HG03457 (cell line): Measurements from ENCODE around the gene TMEM125.

ENCODE experiments used
- ATAC-seq: cut with Tn5 transposase; IDR thresholded peaks from one replicate; pipeline ENCODE4 v1.9.1; 2021; ENCODE audit warnings: moderate number of reproducible peaks; ENCODE audit not compliant: unreplicated experiment

Gene TMEM125

DNA sequence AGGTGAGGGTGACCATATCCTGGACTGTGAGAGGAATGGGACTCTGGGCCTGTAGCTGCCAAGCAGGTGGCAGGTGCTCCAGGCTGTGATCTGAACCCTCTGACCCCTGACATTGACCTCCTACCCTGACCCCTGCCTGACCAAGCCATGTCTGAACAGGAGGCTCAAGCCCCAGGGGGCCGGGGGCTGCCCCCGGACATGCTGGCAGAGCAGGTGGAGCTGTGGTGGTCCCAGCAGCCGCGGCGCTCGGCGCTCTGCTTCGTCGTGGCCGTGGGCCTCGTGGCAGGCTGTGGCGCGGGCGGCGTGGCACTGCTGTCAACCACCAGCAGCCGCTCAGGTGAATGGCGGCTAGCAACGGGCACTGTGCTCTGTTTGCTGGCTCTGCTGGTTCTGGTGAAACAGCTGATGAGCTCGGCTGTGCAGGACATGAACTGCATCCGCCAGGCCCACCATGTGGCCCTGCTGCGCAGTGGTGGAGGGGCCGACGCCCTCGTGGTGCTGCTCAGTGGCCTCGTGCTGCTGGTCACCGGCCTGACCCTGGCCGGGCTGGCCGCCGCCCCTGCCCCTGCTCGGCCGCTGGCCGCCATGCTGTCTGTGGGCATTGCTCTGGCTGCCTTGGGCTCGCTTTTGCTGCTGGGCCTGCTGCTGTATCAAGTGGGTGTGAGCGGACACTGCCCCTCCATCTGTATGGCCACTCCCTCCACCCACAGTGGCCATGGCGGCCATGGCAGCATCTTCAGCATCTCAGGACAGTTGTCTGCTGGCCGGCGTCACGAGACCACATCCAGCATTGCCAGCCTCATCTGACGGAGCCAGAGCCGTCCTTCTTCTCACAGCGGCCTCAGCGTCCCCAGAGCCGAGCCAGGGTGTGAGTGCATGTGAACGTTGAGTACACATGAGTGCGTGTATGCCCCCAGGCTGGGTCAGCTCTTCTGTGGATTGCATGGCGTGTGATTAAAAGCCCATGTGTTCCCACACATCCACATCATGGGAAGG lies 3.1 kb downstream of the TMEM125 start:
- no peak for ATAC-seq

GRCh38 chr1:43273708-43274107 lies 3.9 kb downstream of the TMEM125 start:
- ATAC-seq: no peak

DNA sequence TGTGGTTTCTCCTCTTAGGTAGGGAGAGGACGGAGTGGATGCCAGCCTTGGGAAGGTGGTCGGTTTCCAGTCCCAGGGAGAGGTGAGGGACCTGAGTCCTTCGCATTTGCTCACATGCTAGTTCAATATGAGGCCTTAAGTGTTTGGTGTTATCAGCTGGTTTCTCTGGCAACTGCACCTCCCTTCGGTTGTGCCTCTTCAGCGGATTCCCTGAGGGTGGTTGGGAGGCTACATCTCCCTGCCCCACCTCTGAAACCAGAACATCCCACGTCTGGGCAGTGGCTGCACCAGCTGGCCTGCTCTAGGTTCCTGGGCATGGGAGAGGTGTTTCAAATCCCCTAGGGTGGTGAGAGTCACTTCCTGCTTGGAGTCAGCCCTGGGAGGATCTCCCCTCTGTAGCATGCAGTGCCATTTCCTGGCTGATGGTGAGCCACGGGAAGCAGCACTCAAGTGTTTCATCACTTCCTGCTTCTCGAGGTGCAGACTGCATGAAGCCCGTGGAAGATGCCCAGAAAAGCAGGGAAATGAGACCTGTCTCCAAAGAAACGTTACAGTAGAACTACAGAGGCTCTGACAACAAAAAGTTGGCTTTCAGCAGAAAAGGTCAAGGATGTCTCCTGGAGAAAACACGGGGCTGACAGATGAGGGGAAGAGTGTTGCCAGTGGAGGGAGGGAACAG lies 4.5 kb downstream of the TMEM125 start:
- no peak for ATAC-seq

DNA sequence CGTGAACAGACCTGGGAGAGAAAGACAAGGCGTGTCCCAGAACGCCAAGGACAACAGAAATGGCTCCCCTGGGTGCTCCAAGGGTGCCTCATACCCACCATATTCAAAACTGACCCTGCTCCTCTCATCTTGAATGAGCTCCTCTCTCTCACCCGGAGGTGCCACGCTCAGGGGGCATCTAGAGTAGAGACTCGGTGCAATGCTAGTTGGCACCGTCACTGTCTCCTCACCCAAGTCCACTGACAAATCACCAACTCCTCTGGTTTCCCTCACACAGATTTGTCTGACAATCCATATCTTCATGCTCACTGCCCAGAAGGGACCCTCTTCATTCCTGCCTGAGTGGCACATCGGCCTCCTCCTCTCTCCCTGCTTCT lies 5.0 kb downstream of the TMEM125 start:
- no peak for ATAC-seq

- ATAC-seq: no peak
Observed at GRCh38 chr1:43275826-43276620, 6.2 kb downstream of the TMEM125 start.

DNA sequence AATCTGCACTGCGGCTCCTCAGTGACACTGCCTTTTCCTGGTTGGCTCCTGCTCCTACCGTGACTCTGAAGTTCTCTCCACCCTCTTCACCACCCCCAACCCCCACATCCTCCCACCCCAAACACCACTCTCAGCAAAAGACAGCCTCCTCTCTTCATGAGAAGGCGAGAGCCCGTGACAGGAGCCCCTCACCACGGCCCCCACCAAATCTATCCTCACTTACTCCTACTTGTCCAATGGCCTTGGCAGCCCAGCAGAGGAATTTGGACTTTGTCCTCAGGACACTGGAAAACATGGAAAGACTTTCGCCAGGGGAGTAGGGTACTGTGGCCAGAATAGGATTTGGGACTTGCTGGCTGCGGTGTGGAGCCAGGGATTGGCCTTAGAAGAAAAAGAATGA lies 6.9 kb downstream of the TMEM125 start:
- ATAC-seq: no peak

GRCh38 chr1:43277116-43277876 lies 7.5 kb downstream of the TMEM125 start:
- ATAC-seq: no peak

- no peak for ATAC-seq
Observed at GRCh38 chr1:43279161-43279560, 9.4 kb downstream of the TMEM125 start.

DNA sequence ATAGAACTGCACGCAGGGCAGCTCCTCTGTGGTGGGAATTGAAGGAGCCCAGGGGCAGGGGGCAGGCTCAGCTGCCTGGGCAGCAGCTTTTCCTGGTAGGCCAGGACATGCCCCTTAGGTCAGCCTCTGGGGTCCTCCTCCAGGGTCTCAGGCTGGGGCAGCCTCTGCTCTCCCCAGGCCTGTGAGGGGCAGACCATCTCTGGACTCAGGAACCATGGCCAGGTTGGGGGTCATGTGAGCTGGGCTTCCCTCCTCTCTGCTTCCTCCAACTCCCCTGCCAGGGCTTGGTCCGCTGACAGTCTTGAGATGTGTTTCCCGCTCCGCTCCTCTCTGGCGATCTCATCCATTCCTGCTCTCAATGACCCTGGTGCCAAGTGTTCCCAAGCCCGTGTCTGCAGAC lies 9.9 kb downstream of the TMEM125 start:
- no peak for ATAC-seq

GRCh38 chr1:43280692-43281091 lies 10.9 kb downstream of the TMEM125 start:
- ATAC-seq: no peak

DNA sequence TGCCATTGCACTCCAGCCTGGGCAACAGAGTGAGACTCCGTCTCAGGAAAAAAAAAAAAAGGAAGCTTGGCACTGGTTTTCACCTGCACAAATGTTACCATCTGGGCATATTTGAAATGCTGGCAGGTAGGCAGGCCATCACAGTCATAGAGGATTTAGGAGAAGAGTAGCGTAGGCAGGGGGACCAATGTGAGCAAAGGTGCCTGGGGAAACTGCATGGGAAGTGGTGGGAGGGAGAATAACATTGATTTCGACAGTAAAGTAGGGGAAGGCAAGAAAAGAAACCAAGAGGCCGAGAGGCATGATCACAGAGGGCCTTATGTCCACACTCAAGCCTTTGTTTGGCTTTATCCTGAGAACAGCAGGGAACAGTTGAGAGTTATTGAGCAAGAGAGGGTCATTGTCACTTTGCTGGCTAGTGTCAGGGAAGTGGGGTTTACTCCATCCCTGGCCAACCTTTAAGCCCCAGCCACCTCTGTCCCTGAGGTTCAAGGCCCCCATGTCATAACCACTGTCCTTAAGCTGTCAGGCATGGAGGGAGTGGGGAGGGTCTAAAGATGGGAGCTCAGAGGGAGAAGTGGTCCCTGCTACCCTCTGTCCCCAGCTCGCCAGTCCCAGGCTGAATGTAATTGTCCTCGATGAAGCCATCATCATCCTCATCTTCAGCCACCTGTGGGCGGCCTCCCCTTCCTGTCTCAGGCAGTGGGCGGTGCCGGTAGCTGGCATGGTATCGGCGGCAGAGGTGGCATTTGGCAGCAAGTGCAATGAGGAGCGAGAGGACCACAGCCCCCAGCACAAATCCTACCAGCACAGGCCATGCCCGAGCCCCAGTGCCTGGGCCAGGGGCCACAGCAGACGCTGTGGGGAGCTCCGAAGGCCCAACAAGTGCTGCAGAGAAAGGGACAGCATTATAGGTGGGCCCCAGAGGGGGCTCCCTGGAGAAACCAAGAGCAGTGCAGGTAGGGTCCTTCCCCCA lies 12.7 kb downstream of the TMEM125 start:
- no peak for ATAC-seq

GRCh38 chr1:43284065-43284464 lies 14.3 kb downstream of the TMEM125 start:
- no peak for ATAC-seq

DNA sequence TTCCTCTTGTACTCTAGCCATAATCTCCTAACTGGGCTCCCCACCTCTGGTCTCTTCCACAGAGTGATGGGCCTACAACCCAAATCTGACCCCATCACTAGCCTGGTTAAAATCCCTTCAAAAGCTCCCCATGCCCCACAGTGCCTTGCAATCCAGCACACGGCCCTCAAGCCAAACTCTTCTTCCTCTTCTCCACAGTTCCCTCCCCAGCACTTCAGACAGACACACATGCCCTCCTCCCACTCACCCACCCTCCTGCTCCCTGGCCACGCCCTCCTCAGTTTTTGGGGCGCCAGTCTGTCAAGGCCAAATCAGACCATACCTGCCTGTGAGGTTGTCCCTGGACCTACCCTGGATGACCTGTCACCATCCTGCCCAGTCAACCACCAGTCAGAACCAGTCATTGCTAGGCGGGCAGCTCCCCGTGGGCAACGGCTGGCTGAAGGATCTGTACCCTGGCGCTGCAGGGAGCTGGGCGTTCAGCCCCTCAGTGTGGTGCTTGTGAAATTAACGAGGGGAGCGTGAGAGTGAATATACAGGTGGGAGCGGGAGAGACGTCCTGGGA lies 14.8 kb downstream of the TMEM125 start:
- ATAC-seq: no peak

- ATAC-seq: no peak
Observed at GRCh38 chr1:43285269-43285990, 15.6 kb downstream of the TMEM125 start, which contains the start of gene C1orf210. Gene C1orf210 (minus strand): TSS chr1:43285581. CDS start chr1:43283270, 2,311 bp downstream.

GRCh38 chr1:43286115-43286514 lies 16.3 kb downstream of the TMEM125 start:
- ATAC-seq: no peak

- no peak for ATAC-seq
Observed at GRCh38 chr1:43286533-43286932, 16.8 kb downstream of the TMEM125 start.

DNA sequence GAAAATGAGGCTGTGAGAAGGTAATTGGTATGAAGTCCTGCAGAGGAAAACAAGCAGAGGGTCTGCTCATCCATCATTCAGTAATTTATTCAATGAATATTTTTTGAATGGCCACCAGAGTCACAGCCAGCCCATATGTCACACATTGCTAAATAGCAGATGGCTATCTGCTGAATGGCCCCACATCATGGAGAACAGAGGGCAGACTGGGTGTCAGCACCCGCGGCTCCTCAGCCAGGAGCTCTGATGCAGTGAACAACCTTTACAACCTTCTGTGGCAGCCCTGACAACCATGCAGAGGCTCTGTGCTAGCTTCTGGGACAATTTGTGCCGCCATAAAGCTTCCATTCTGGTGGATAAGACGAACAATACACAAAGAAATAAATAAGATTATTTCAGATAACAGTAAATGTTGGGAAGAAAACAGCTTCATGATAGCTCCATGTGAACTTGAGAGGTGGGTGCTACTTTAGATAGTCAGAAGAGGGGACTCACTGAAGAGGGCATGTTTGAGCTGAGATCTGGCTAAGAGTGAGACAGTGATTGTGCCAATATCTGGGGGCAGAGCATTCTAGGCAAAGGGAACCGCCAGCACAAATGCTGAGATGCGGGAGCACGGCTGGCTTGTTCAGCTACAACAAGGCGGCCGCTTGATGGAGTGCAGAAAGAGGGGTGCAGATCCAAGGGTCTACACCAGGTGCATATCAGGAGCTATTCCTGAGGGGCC lies 18.4 kb downstream of the TMEM125 start:
- no peak for ATAC-seq
